Measurements from ENCODE around the gene GSTO1. TPM values are rescaled to one million over a fixed set of nuclear protein-coding genes. Genes with fewer than 3 reads are reported as not detected.

The GSTO1 gene
- total and polyA plus RNA-seq, 11 donors, result 194 to 699 (median 224) TPM

- H3K27ac ChIP-seq, result no peak overlapping the region
- H3K4me3 ChIP-seq, result no peak overlapping the region
- no peaks in the 10 kb centered on the region for H3K9me3 ChIP-seq
- 79 to 84% (median 83%) methylated on average over 4 of the region's 4 CpGs for WGBS, 4 donors
- ATAC-seq (no peak), DNase-seq (no peak)
- no peak for TF ChIP-seq POLR2A (IDR thresholded peaks at IDR 0.05)
- TF ChIP-seq, protein P1, sequence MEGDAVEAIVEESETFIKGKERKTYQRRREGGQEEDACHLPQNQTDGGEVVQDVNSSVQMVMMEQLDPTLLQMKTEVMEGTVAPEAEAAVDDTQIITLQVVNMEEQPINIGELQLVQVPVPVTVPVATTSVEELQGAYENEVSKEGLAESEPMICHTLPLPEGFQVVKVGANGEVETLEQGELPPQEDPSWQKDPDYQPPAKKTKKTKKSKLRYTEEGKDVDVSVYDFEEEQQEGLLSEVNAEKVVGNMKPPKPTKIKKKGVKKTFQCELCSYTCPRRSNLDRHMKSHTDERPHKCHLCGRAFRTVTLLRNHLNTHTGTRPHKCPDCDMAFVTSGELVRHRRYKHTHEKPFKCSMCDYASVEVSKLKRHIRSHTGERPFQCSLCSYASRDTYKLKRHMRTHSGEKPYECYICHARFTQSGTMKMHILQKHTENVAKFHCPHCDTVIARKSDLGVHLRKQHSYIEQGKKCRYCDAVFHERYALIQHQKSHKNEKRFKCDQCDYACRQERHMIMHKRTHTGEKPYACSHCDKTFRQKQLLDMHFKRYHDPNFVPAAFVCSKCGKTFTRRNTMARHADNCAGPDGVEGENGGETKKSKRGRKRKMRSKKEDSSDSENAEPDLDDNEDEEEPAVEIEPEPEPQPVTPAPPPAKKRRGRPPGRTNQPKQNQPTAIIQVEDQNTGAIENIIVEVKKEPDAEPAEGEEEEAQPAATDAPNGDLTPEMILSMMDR (IDR thresholded peaks at IDR 0.05), result no peak
- intact Hi-C loops (cut with DNase I), result loop anchor here in 1 of 10 donors (5.0 kb wide), 1 partner anchor 78 kb away; the partner anchor contains the start of gene CFAP58
- H3K27me3 ChIP-seq, result peaks cover 0 to 14% (median 4%) of the 10 kb centered on the region in 9 donors
- no peaks in the 10 kb centered on the region for H3K36me3 ChIP-seq
- peaks cover 0 to 13% (median 4%) of the 10 kb centered on the region in 12 donors for H3K4me1 ChIP-seq
Observed at GRCh38 chr10:104273899-104274575, 19.3 kb downstream of the GSTO1 start.

GRCh38 chr10:104274762-104275721, 20.4 kb downstream of the GSTO1 start:
- ATAC-seq, result peak; percentile 55 to 82 (median 72)
- 21 to 35% (median 27%) methylated on average over 41 to 42 of the region's 42 CpGs for WGBS, 4 donors
- Histone ChIP-seq H3K27ac (no peak overlapping the region), H3K27me3 (peaks cover 0 to 14% (median 4%) of the 10 kb centered on the region in 9 donors), H3K9me3 (no peaks in the 10 kb centered on the region), H3K4me3 (peak overlapping the region in 1 of 12 donors; percentile 12), H3K4me1 (peaks cover 0 to 7% (median 0%) of the 10 kb centered on the region in 12 donors), H3K36me3 (no peaks in the 10 kb centered on the region)
- TF ChIP-seq, protein P1 (IDR thresholded peaks at IDR 0.05), result peak; percentile 57 to 86 (median 72)
- no peak for TF ChIP-seq POLR2A (IDR thresholded peaks at IDR 0.05)
- intact Hi-C loops (cut with DNase I), result loop anchor here in 1 of 10 donors (5.0 kb wide), 1 partner anchor 77 kb away; the partner anchor contains the start of gene CFAP58
- peak in 3 of 5 donors; percentile 41 to 65 (median 44) for DNase-seq

DNA sequence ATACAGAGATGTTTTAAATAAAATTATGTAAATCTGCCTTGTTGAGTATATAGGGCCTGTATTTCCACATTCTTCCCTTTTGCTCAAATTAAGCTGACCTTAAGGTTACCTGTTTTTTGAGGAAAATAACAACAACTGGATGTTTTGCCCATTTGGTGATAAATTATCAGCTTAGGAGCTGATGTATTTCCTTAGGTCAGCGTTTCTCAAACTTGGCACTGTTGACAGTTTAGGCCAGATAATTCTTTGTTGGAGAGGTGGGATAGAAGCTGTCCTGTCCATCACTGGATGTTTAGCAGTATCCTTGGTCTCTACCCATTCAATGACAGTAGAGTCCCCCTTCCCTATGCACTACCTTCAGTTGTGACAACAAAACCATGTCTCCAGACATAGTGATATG, 21.5 kb downstream of the GSTO1 start:
- DNase-seq, result no peak
- intact Hi-C loops (cut with DNase I), result no loop called here
- H3K4me1 ChIP-seq, result peaks cover 0 to 7% (median 0%) of the 10 kb centered on the region in 12 donors
- H3K4me3 ChIP-seq, result no peak overlapping the region
- H3K27ac ChIP-seq, result no peak overlapping the region
- no peaks in the 10 kb centered on the region for H3K36me3 ChIP-seq
- TF ChIP-seq POLR2A (IDR thresholded peaks at IDR 0.05), result no peak
- TF ChIP-seq, protein P1 (IDR thresholded peaks at IDR 0.05), result no peak
- WGBS, 4 donors, result 54 to 67% (median 56%) methylated on average over 1 of the region's 1 CpG
- peaks cover 0 to 14% (median 4%) of the 10 kb centered on the region in 9 donors for H3K27me3 ChIP-seq
- no peaks in the 10 kb centered on the region for H3K9me3 ChIP-seq
- no peak for ATAC-seq

GRCh38 chr10:104277785-104278184, 23.1 kb downstream of the GSTO1 start:
- no peaks in the 10 kb centered on the region for H3K9me3 ChIP-seq
- no peak overlapping the region for H3K4me3 ChIP-seq
- H3K27me3 ChIP-seq, result peaks cover 0 to 14% (median 4%) of the 10 kb centered on the region in 9 donors
- intact Hi-C loops (cut with DNase I), result no loop called here
- peaks cover 0 to 7% (median 0%) of the 10 kb centered on the region in 12 donors for H3K4me1 ChIP-seq
- TF ChIP-seq POLR2A (IDR thresholded peaks at IDR 0.05), result no peak
- TF ChIP-seq, protein P1 (IDR thresholded peaks at IDR 0.05), result no peak
- H3K27ac ChIP-seq, result no peak overlapping the region
- WGBS, 4 donors, result 60 to 78% (median 71%) methylated on average over 2 of the region's 2 CpGs
- DNase-seq (no peak), ATAC-seq (no peak)
- H3K36me3 ChIP-seq, result no peaks in the 10 kb centered on the region

All from heart left ventricle (tissue), 16 donors.